HG02763 (cell line): Measurements from ENCODE around the gene MAGEB16.

Source experiments
- ATAC-seq: cut with Tn5 transposase; IDR thresholded peaks from one replicate; pipeline ENCODE4 v1.9.1; 2021; ENCODE audit warnings: mild to moderate bottlenecking, moderate library complexity; ENCODE audit not compliant: unreplicated experiment

The MAGEB16 gene

GRCh38 chrX:35798042-35798441 lies at the start of gene MAGEB16:
Gene MAGEB16 (plus strand): TSS chrX:35798342. CDS start chrX:35802197, 3,855 bp downstream.
- ATAC-seq: no peak

DNA sequence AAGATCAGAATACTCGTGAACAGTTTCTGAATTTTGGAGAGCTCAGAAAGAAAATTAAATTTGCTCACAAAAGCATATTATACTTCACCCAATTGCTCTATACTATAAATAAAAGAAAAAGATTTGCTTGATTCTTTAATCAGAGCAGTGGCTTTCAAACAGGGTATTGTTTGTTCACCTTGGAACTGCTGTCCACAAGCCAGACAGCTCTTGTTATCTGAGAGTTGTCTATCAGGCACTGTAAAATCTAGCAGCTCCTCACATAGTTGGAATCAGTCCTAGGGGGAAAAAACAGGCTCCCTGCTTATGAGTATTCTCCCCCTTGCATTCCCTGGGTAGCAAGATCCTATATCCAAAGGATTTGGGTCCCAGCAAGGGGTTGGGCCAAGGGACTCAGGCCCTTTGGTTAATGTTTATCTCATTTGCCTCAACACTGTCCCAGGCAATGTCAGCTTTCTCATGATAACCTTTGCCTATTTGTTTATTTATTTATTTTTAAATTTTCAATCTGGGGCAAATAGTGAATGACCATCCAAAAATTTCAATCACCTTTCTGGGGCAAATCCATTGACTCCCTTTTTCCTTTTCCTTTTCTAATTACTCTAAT lies 24.1 kb upstream of the MAGEB16 start:
- no peak for ATAC-seq

DNA sequence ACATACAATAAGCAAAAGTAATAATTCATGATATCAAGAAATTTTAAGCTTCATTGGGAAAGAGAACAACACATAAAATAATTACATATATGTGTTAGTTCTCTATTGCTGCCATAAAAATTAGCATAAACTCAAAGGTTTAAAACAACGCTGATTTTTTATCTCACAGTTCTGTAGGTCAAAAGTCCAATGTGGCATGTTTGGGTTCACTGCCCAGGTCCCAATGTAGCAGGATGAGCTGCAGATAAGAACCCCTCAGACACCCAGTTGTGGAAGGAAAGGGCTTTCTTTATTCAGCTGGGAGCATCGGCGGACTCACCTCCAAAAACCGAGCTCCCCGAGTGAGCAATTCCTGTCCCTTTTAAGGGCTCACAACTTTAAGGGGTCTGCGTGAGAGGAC lies 13.1 kb upstream of the MAGEB16 start:
- no peak for ATAC-seq

GRCh38 chrX:35786271-35786670 lies 11.9 kb upstream of the MAGEB16 start:
- ATAC-seq: no peak

DNA sequence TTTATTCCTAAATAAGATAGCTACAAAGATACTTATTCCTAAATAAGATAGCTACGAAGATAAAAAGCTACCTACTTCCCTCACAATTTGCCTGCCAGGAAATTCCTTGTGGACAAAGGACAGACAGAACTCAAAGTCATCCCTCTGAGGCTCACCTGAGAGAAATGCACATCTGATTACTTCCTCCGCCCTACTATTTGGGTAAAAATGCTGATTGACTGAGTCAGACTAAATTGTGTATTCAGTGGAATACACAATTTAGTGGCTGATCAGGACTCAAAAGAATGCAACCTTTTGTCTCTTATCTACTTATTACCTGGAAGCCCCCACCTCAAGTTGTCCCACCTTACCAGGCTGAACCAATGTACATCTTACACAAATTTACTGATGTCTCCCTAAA lies 10.3 kb upstream of the MAGEB16 start:
- no peak for ATAC-seq

- ATAC-seq: no peak
These were observed 2.3 kb downstream of the MAGEB16 start for GRCh38 chrX:35800474-35800873.

DNA sequence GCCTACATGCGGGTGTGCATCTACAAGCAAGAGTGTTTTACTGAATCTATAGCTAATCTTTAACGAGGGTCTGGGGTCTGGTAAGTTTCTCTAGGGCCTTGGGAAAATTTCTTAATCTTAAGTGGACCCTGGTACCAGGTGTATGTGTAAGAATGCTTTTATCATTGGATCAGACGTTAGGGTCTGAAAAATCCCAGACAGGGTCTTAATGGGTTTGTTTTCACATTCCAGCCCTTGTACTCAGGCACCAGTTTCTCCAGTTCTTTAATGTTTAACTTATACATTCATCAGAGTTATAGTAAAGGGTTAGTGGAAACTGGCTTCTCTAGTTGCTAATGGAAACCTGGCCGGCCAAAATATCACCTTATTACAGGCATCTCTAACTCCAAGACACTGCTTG lies 11.6 kb downstream of the MAGEB16 start:
- no peak for ATAC-seq

DNA sequence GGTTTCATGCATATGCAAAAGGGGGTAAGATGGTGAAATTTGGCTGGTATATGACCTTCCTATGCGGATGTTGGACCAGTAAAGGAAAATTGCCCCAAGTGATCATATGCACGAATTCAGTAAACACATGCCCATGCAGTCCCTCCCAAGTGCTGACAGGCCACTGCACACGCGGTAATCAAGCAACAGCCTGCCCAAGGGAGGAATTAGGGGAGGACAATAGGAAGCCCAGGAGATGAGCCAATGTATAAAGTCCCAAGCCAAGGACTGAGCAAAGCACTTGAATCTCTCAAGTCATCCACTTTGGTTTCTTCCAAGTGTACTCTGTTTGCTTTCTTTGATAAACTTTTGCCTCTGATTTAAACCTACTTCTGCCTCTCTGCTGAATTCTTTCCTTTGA lies 21.1 kb downstream of the MAGEB16 start:
- no peak for ATAC-seq

- no peak for ATAC-seq
These were observed 28.4 kb downstream of the MAGEB16 start for GRCh38 chrX:35826503-35826902.

DNA sequence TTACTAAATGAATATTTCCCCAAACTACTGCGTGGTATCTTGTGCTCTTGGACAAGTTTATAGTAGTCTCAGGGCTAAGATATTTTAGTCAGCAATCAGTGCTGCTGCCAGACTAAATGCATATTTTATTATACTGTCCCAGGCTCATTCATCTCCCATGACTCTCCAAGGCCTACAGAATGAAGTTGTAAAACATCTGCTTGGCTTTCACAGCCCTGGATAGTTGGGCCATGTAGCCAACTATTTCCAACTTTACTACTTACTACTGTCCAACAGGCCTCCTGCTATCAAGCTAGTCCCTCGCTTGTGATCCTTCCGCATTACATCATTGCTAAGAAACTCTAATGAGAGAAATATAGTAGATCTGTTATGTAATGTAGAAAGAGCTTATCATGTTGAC lies 31.4 kb downstream of the MAGEB16 start:
- ATAC-seq: no peak

- ATAC-seq: no peak
These were observed 43.7 kb downstream of the MAGEB16 start for GRCh38 chrX:35841872-35842271.

GRCh38 chrX:35842674-35843073 lies 44.5 kb downstream of the MAGEB16 start:
- ATAC-seq: no peak

- no peak for ATAC-seq
These were observed 49.6 kb downstream of the MAGEB16 start for GRCh38 chrX:35847736-35848135.
